Osteoblast (primary cell): ENCODE measurements around the gene SIAH2. TPM values are rescaled to one million over a fixed set of nuclear protein-coding genes. Genes with fewer than 3 reads are reported as not detected.

Source experiments
- DNase-seq: peaks from one replicate; pipeline ENCODE4 v3.0.0; 2011; ENCODE audit warnings: low spot score, mixed read lengths; ENCODE audit not compliant: insufficient read length; ENCODE audit errors: missing footprints
- H2AFZ ChIP-seq: 2 replicates; pipeline ENCODE4 v1.6.0; 2011; ENCODE audit warnings: mild to moderate bottlenecking, low read length
- H3K27ac ChIP-seq: 2 replicates; pipeline ENCODE4 v1.5.1; 2011; ENCODE audit warnings: mild to moderate bottlenecking, low read depth, low read length, moderate library complexity
- H3K27me3 ChIP-seq: 2 replicates; pipeline ENCODE4 v1.6.0; 2012; ENCODE audit warnings: mild to moderate bottlenecking, control low read depth, inconsistent platforms, low read length, moderate library complexity; ENCODE audit not compliant: insufficient read depth
- H3K36me3 ChIP-seq: 2 replicates; pipeline ENCODE4 v1.5.1; 2011; ENCODE audit warnings: mild to moderate bottlenecking, low read length, control low read depth, moderate library complexity; ENCODE audit not compliant: insufficient read depth
- H3K4me1 ChIP-seq: 2 replicates; pipeline ENCODE4 v1.5.1; 2011; ENCODE audit warnings: mild to moderate bottlenecking, low read length, control low read depth, moderate library complexity; ENCODE audit not compliant: insufficient read depth
- H3K4me2 ChIP-seq: 2 replicates; pipeline ENCODE4 v1.6.0; 2011; ENCODE audit warnings: mild to moderate bottlenecking, low read length; ENCODE audit not compliant: insufficient read depth
- H3K4me3 ChIP-seq: fragments of 200-600 bp; sonication (generic); 3 replicates; pipeline ENCODE4 v1.5.1; 2012; ENCODE audit warnings: mild to moderate bottlenecking, low read length, inconsistent platforms; ENCODE audit not compliant: insufficient read depth
- H3K79me2 ChIP-seq: 2 replicates; pipeline ENCODE4 v1.6.0; 2012; ENCODE audit warnings: mild to moderate bottlenecking, low read length, control low read depth, inconsistent platforms; ENCODE audit not compliant: insufficient read depth
- H3K9me3 ChIP-seq: 2 replicates; pipeline ENCODE4 v1.5.1; 2011; ENCODE audit warnings: low read depth, low read length, control low read depth
- H4K20me1 ChIP-seq: 2 replicates; pipeline ENCODE4 v1.6.0; 2012; ENCODE audit warnings: mild to moderate bottlenecking, low read length, control low read depth; ENCODE audit not compliant: insufficient read depth
- CTCF ChIP-seq: IDR thresholded peaks from 2 replicates; pipeline ENCODE4 v1.5.1; 2011; ENCODE audit warnings: mild to moderate bottlenecking, low read depth, low read length, moderate library complexity; ENCODE audit errors: extremely low read depth
- total RNA-seq: library from RNA; depleted of rRNA; stranded (reverse); fragments of >200 nt; gene quantifications from 2 replicates; pipeline ENCODE4 v1.2.3, GENCODE V29; 2012

SIAH2 gene
- total RNA-seq, 1 donor = 36.2 TPM

GRCh38 chr3:150723946-150724345, 39.0 kb downstream of the SIAH2 start:
- DNase-seq = no peak
- no peaks in the 10 kb centered on the region for H3K9me3 ChIP-seq
- H2AFZ ChIP-seq = no peak overlapping the region
- no peak overlapping the region for H3K27ac ChIP-seq
- no peaks in the 10 kb centered on the region for H3K27me3 ChIP-seq
- no peaks in the 10 kb centered on the region for H3K79me2 ChIP-seq
- H3K4me2 ChIP-seq = no peak overlapping the region
- no peaks in the 10 kb centered on the region for H3K36me3 ChIP-seq
- no peaks in the 10 kb centered on the region for H4K20me1 ChIP-seq
- H3K4me3 ChIP-seq = no peak overlapping the region
- TF ChIP-seq CTCF = no peak
- H3K4me1 ChIP-seq = peaks cover 9% of the 10 kb centered on the region

- H4K20me1 ChIP-seq = no peaks in the 10 kb centered on the region
- TF ChIP-seq CTCF = no peak
- no peaks in the 10 kb centered on the region for H3K9me3 ChIP-seq
- DNase-seq = no peak
- no peaks in the 10 kb centered on the region for H3K27me3 ChIP-seq
- no peak overlapping the region for H3K4me2 ChIP-seq
- H3K4me1 ChIP-seq = peaks cover 9% of the 10 kb centered on the region
- H3K79me2 ChIP-seq = no peaks in the 10 kb centered on the region
- H2AFZ ChIP-seq = no peak overlapping the region
- H3K27ac ChIP-seq = no peak overlapping the region
- H3K4me3 ChIP-seq = no peak overlapping the region
- no peaks in the 10 kb centered on the region for H3K36me3 ChIP-seq
Observed at GRCh38 chr3:150722267-150722666, 40.7 kb downstream of the SIAH2 start.

- peak; percentile 59 for DNase-seq
- Histone ChIP-seq H3K9me3 (no peaks in the 10 kb centered on the region), H3K4me3 (no peak overlapping the region), H3K4me1 (peaks cover 9% of the 10 kb centered on the region), H2AFZ (peak overlapping the region; percentile 32), H3K27me3 (no peaks in the 10 kb centered on the region), H3K27ac (no peak overlapping the region), H3K36me3 (no peaks in the 10 kb centered on the region), H3K4me2 (peak overlapping the region; percentile 68), H4K20me1 (no peaks in the 10 kb centered on the region), H3K79me2 (no peaks in the 10 kb centered on the region)
- TF ChIP-seq CTCF = peak; percentile 83
Observed at GRCh38 chr3:150721285-150722130, 41.5 kb downstream of the SIAH2 start.

GRCh38 chr3:150720444-150720843, 42.5 kb downstream of the SIAH2 start:
- no peaks in the 10 kb centered on the region for H3K36me3 ChIP-seq
- H3K4me1 ChIP-seq = peaks cover 9% of the 10 kb centered on the region
- no peak overlapping the region for H3K27ac ChIP-seq
- no peak for TF ChIP-seq CTCF
- H3K4me2 ChIP-seq = no peak overlapping the region
- H3K9me3 ChIP-seq = no peaks in the 10 kb centered on the region
- no peak for DNase-seq
- H3K4me3 ChIP-seq = no peak overlapping the region
- no peaks in the 10 kb centered on the region for H3K79me2 ChIP-seq
- no peak overlapping the region for H2AFZ ChIP-seq
- no peaks in the 10 kb centered on the region for H4K20me1 ChIP-seq
- H3K27me3 ChIP-seq = no peaks in the 10 kb centered on the region
